ENCODE results near the gene CFAP299.

Gene CFAP299

GRCh38 chr4:80963051-80963450, 627.5 kb downstream of the CFAP299 start:
- no peak for DNase-seq

GRCh38 chr4:80967346-80967745, 631.8 kb downstream of the CFAP299 start:
- no peak for DNase-seq

- DNase-seq, result no peak
These were observed 644.7 kb downstream of the CFAP299 start for GRCh38 chr4:80980239-80980638.

GRCh38 chr4:80986011-80986410, 650.5 kb downstream of the CFAP299 start:
- no peak for DNase-seq

- DNase-seq, result peak; percentile 1
These were observed 654.5 kb downstream of the CFAP299 start for GRCh38 chr4:80989921-80990544.

GRCh38 chr4:80990851-80991250, 655.3 kb downstream of the CFAP299 start:
- no peak for DNase-seq

- no peak for DNase-seq
These were observed 664.4 kb downstream of the CFAP299 start for GRCh38 chr4:80999943-81000342.

GRCh38 chr4:81003597-81004111, 668.1 kb downstream of the CFAP299 start:
- DNase-seq, result no peak

- no peak for DNase-seq
These were observed 671.9 kb downstream of the CFAP299 start for GRCh38 chr4:81007417-81007816.

Measured in NCI-H748 treated with DMSO at 0.1 percent for 48 hours (cell line).